GM19455 (cell line): ENCODE data around the gene A3GALT2.

Experiments used
- ATAC-seq: cut with Tn5 transposase; IDR thresholded peaks from one replicate; pipeline ENCODE4 v1.9.1; 2021; ENCODE audit not compliant: unreplicated experiment

The A3GALT2 gene

DNA sequence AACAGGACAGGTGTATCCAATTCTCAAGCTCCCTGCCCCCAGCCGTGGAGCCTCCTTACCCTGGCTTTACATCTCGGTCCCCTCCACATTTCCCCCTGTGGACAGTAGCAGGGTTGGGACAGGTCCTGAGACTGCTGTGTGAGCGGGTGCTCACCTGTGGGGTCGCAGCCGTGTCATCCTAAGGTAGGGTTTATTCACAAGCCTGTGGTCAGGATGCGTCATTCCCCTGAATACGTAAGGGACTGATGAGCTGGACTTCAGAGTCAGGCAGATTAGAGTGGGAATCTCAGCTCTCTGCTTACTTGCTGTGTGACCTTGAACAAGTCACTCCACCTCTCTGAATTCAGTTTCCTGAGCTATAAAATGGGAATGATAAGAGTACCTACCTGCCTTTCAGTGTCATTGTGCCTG, 46.9 kb downstream of the A3GALT2 start:
- ATAC-seq, result no peak

DNA sequence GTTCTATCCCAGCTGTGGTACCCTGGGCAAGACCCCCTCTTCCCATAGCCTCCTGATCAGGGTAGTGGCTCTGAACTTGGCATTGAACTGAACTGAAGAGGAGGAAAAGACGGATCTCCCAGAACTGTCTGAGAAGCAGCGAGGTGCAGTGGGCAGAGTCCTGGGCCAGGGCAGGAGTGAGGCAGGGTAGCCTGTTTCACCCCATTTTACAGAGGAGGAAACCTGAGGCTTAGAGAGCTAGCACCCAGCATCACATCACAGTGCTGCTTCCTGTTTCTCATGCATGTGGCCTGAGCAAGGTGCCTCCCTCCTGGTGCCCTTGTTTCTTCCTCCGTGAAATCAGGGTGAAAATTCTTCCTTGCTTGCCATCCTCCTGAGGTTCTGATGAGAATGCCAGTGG, 47.5 kb downstream of the A3GALT2 start:
- ATAC-seq, result no peak

DNA sequence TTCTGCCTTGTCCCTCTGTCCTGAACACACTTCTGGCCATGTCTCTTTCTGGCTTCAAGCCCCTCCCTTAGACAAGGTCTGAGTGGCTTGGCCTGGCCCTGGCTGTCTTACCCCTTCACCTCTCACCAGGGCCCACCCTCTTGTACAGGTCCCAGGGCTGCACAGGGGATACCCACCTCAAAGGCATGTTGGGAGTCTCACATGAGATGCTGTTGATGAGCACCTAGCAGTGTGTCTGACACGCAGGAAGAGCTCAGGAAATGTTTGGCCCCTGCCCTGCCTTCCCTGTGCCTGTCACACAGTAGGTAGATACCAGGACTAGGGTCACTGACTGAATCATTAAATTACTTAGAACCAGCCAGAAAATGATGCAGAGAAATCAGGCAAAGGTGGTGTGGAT, 48.0 kb downstream of the A3GALT2 start:
- no peak for ATAC-seq

GRCh38 chr1:33272509-33272908, 48.4 kb downstream of the A3GALT2 start:
- ATAC-seq, result no peak

DNA sequence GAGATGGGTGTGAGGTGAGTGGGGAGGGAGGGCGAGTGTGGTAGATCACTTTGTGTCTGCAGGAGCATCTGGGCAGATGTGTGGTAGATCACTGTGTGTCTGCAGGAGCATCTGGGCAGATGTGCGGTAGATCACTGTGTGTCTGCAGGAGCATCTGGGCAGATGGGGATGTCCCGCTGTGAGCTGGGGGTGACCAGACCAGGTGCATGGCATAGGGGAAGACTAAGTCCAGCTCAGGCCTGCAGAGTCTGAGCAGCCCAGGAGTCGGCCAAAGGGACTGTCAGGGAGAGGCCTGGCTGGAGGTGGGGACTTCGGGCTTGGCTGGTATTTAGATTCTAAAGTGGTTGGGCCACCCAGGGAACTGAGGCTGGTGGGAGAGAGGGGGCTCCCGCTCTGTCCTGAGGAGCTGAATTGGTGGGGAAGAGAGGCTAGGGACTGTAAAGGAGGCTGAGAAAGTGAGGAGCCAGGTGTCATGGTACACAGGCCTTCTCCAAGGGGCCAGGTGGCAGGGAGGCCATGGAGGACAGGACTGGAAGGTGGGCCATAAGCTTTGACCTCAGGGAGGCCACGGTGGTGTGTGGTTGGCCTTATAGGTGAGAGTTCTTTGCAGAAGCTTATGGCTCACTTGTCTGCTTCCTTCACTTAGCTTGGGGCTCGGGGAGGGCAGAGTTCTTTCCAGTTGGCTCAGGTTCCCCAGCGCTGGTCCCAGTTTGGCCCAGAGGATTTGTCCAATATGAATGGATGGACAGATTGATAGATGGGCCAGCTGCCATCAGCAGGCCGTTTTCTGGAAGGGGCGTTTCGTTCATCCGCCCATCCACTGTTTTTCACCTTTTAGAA, 49.0 kb downstream of the A3GALT2 start:
- ATAC-seq, result no peak

DNA sequence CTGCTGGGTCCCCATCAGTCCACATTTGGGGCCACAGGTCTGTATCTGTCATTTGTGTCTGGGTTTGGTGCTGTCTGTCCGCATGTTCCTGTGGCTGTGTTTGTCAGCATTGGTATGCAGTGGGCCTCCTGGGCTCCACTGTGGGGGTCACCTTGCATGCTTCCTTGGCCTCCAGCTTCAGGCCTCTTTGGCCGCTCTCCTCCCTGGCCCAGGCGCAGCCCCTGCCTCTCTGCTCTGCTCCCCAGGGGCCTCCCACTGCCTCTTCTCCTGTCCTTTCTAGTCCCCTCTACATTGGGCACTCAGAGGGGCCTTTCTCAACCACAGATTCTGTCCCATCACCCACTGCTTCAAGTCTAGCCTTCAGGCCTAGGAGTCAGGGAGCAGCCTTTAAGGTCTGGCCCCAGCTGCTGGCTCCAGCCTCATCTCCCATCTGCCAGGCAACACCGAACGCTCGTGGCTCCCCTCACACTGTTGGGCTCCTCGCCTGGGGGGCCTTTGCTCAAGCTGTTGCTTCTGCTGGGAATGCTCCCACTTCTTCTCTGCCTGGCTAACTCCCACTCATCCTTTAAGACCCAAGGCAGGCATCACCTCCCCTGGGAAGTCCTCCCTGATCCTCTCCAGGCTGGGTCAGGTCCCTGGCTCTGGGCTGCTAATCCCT, 50.0 kb downstream of the A3GALT2 start:
- ATAC-seq, result no peak

- no peak for ATAC-seq
These were observed 50.5 kb downstream of the A3GALT2 start for GRCh38 chr1:33270379-33270778.

DNA sequence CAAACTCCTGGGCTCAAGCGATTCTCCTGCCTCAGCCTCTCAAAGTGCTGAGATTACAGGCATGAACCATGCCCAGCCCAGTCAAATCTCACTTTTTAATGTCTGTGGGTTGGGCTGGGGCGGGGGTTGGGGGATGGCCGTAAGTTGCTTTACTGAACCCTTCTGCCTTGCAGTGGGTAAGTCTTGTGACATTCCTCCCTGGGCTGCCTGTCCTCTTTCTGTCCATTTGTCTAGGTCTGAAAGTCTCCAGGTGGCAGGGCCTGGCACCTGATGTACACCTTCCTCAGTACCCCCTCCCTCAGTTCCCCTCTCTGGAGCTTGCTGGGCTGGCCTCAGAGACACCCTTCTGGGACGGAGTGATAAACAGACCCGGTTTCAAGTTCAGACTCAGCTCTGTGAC, 51.3 kb downstream of the A3GALT2 start:
- ATAC-seq, result no peak

DNA sequence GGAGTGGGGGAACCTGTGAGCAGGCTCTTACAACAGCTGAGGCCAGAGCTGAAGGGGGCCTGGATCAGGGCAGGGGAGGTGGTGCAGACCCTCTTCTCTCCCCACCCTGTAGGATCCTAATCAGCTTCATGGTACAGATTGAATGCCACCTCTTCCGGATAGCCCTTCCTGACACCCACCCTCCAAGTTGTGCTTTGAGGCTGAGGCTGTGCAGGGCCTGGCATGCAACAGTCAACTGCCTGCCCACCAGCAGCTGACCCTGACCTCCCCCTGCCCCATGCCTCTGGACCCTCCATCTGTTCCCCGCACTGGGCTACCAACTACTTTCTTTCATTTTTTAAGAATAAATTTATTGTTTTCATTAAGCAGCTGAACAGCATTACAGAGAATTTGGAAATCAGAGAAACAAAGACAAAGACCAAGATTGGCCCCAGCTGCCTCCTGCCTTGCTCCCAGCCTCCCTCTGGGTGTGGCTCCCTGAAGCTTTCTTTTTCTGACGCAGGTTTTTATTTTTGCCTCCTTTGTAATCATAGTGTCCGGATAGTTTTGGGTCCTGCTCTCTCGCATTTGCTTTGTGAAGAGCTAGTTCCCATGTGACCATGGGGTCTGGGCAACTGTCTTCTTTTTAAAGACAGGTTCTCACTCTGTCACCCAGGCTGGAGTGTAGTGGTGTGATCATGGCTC, 51.8 kb downstream of the A3GALT2 start:
- ATAC-seq, result no peak

DNA sequence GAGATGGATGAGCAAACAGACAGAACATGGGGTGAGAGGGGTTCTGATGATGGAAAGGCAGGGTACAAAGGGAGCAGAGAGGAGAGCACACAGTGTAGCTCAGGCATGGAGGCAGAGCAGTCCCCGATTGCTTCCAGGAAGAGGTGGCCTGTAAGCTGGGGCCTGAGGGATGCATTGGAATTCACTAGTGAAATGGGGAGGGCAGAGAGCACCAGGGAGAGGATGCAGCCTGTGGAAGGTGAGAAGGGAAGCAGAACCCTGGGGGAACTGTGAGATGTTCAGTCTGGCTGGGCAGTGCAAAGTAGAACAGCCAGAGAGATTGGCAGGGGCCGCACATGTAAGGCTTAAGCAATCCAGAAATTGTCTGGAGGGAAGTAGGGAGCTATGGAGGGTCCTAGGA, 52.4 kb downstream of the A3GALT2 start:
- ATAC-seq, result no peak

GRCh38 chr1:33267468-33268205, 53.3 kb downstream of the A3GALT2 start:
- ATAC-seq, result no peak

GRCh38 chr1:33266766-33267165, 54.1 kb downstream of the A3GALT2 start:
- no peak for ATAC-seq

- no peak for ATAC-seq
These were observed 54.9 kb downstream of the A3GALT2 start for GRCh38 chr1:33265780-33266605.

DNA sequence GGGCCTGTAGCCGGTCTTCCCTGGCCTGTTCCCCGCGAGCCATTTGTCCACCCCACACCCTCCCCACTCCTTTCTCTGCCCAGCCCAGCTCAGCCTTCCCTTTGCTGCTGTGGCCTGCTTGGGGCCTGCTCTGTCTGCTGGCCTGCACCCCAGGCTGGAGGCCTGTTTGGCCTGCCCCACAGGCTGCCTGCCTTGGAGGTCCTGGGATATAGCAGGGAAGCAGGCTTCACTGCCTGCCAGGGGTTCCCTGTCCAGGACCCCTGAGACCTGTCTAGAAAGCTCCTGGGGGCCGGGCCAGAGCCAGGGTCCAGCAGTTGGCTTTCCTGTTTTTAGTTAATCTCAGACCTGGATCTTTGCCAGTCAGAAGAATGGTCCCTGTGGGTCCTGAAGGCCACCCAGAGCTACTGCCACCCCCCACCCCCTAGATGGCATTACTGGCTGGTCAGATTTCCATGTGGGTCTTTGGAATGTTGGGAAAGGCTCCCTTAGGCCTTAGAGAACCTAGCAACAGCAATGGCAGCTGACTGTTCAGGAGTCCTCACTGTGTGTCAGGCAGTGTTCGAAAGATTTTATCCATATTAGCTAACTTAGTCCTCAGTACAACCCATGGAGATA, 56.9 kb downstream of the A3GALT2 start:
- ATAC-seq, result no peak

DNA sequence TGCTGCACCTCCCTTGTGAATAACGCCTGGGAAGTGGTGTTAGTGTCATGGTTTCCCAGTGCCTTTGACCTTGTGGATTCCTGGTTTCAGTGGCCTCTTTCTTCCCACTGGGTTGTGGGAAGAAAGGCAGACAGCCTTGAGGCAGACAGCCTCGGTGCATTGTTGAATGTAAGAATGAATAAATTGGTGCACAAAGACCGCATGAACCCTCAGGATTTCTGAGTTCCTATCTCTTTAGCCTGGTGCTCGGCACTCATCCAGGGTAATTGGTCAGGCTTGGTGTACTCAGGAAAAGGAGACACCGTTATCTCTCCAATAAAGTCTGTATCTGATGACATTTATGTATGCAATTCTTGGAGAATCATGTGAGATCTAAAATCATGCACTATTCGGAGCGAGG, 59.6 kb downstream of the A3GALT2 start:
- no peak for ATAC-seq

- no peak for ATAC-seq
These were observed 60.5 kb downstream of the A3GALT2 start for GRCh38 chr1:33260439-33260838.

- ATAC-seq, result no peak
These were observed 61.0 kb downstream of the A3GALT2 start for GRCh38 chr1:33259879-33260278.

- ATAC-seq, result no peak
These were observed 62.1 kb downstream of the A3GALT2 start for GRCh38 chr1:33258788-33259274.

DNA sequence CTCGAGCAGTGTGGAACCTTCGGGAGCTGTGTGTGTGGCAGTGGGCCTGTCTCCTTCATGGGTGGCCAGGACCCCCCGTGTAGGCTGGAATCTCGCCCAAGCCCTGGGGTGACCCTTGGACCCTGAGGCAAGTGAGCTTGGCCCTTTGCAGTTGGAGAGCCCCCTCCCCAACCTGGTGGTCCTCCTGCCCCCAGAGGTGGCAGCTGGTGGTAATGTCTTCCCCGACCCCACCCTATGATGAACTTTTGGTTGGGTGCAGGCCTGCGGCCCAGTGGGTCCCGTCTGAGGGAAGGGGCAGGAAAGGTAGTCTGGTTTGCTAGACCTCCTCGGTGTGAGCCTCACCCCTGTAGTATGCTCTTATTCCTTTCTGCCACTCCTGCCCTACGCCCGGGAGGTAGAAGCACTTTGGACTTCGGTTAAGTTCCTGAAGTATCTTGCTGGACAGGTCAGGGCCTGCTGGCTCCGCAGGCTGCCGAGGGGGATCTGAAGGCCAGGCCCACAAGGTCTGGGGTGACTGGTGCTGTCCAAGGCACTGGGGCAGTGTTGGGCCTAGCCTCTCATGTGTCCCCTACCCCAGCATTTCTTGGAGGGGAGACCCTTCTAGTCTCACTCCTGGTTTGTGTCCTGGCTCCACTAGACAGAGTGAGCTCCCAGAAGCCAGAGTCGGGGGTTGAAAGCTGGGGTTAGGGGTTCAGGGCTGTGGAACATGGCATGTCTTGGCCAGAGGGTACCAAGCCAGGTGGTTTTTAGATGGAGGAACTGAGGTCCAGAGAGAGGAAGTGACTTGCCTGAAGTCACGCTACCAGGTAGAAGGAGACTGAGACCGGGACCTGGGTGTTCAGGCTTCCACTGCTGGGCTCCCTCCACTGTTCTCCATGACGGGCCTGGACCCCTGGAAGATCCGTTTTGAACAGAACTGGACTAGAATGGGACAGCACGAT, 62.9 kb downstream of the A3GALT2 start:
- ATAC-seq, result no peak
